ENCODE measurements around the gene LGALS3BP.

The LGALS3BP gene

GRCh38 chr17:79014158-79014758 is 34.5 kb upstream of the LGALS3BP start:
- no peak for DNase-seq (ENCODE audit: low read depth)

- no peak for DNase-seq (ENCODE audit: low read depth)
Measured at GRCh38 chr17:79012563-79013134, 32.9 kb upstream of the LGALS3BP start.

GRCh38 chr17:79011451-79012147 is 31.9 kb upstream of the LGALS3BP start:
- DNase-seq (ENCODE audit: low read depth): no peak

- DNase-seq (ENCODE audit: low read depth): no peak
Measured at GRCh38 chr17:79010304-79010646, 30.6 kb upstream of the LGALS3BP start.

- DNase-seq (ENCODE audit: low read depth): peak; percentile 74
Measured at GRCh38 chr17:79009397-79010303, 29.9 kb upstream of the LGALS3BP start, which contains the start of gene CANT1. Gene CANT1 (minus strand): TSS chr17:79009764. CDS start chr17:78997622, 12,142 bp downstream.

- DNase-seq (ENCODE audit: low read depth): no peak
Measured at GRCh38 chr17:79008666-79009387, 29.1 kb upstream of the LGALS3BP start.

GRCh38 chr17:79007504-79008381 is 28.0 kb upstream of the LGALS3BP start:
- no peak for DNase-seq (ENCODE audit: low read depth)

- no peak for DNase-seq (ENCODE audit: low read depth)
Measured at GRCh38 chr17:79006794-79007503, 27.2 kb upstream of the LGALS3BP start.

GRCh38 chr17:79006046-79006445 is 26.3 kb upstream of the LGALS3BP start:
- DNase-seq (ENCODE audit: low read depth): no peak

- no peak for DNase-seq (ENCODE audit: low read depth)
Measured at GRCh38 chr17:79005063-79005861, 25.5 kb upstream of the LGALS3BP start.

GRCh38 chr17:79003661-79004411 is 24.1 kb upstream of the LGALS3BP start:
- DNase-seq (ENCODE audit: low read depth): no peak

GRCh38 chr17:79002796-79003593 is 23.3 kb upstream of the LGALS3BP start:
- no peak for DNase-seq (ENCODE audit: low read depth)

GRCh38 chr17:79002291-79002690 is 22.6 kb upstream of the LGALS3BP start:
- DNase-seq (ENCODE audit: low read depth): no peak

- no peak for DNase-seq (ENCODE audit: low read depth)
Measured at GRCh38 chr17:79001190-79002020, 21.7 kb upstream of the LGALS3BP start.

- DNase-seq (ENCODE audit: low read depth): no peak
Measured at GRCh38 chr17:79000396-79001189, 20.9 kb upstream of the LGALS3BP start.

- no peak for DNase-seq (ENCODE audit: low read depth)
Measured at GRCh38 chr17:78999947-79000395, 20.2 kb upstream of the LGALS3BP start.

Measured in amniotic epithelial cell (primary cell).